GM19372 (cell line): Measurements from ENCODE around the gene CRYGS.
"Not testable (repeated sequence)": the region's sequence is repeated elsewhere in the genome, so short reads cannot be mapped to it uniquely, and the experiment has no call there.

ENCODE experiments used
- ATAC-seq: cut with Tn5 transposase; IDR thresholded peaks from one replicate; pipeline ENCODE4 v1.9.1; 2021; ENCODE audit warnings: mild to moderate bottlenecking, low read depth, moderate library complexity; ENCODE audit not compliant: unreplicated experiment

Gene CRYGS

GRCh38 chr3:186544281-186544680 lies at the start of gene CRYGS:
Gene CRYGS, minus strand, starts transcription at chr3:186544380. Its CDS starts 54 bp downstream, at chr3:186544326.
- no peak for ATAC-seq

GRCh38 chr3:186593862-186594261 lies 49.7 kb upstream of the CRYGS start:
- ATAC-seq: no peak

- ATAC-seq: no peak
Measured at GRCh38 chr3:186592682-186593081, 48.5 kb upstream of the CRYGS start.

- ATAC-seq: no peak
Measured at GRCh38 chr3:186590580-186591295, 46.6 kb upstream of the CRYGS start.

- no peak for ATAC-seq
Measured at GRCh38 chr3:186589856-186590579, 45.8 kb upstream of the CRYGS start.

GRCh38 chr3:186589121-186589520 lies 44.9 kb upstream of the CRYGS start:
- no peak for ATAC-seq

- no peak for ATAC-seq
Measured at GRCh38 chr3:186588632-186589031, 44.5 kb upstream of the CRYGS start.

- ATAC-seq: no peak
Measured at GRCh38 chr3:186587183-186587582, 43.0 kb upstream of the CRYGS start.

GRCh38 chr3:186586245-186586644 lies 42.1 kb upstream of the CRYGS start:
- not testable (repeated sequence) for ATAC-seq

GRCh38 chr3:186583831-186584230 lies 39.7 kb upstream of the CRYGS start:
- no peak for ATAC-seq

GRCh38 chr3:186582541-186582940 lies 38.4 kb upstream of the CRYGS start:
- ATAC-seq: no peak

- ATAC-seq: no peak
Measured at GRCh38 chr3:186580785-186581184, 36.6 kb upstream of the CRYGS start.

GRCh38 chr3:186577521-186577920 lies 33.3 kb upstream of the CRYGS start:
- ATAC-seq: no peak

GRCh38 chr3:186571644-186572013 lies 27.4 kb upstream of the CRYGS start:
- ATAC-seq: no peak

GRCh38 chr3:186570941-186571643 lies 26.9 kb upstream of the CRYGS start:
- no peak for ATAC-seq

GRCh38 chr3:186570096-186570940 lies 26.1 kb upstream of the CRYGS start, which contains the start of gene DNAJB11:
Gene DNAJB11, plus strand, starts transcription at chr3:186570720. Its CDS starts 178 bp downstream, at chr3:186570898.
- peak; percentile 83 for ATAC-seq

GRCh38 chr3:186569779-186570095 lies 25.6 kb upstream of the CRYGS start:
- ATAC-seq: no peak

- ATAC-seq: not testable (repeated sequence)
Measured at GRCh38 chr3:186569361-186569760, 25.2 kb upstream of the CRYGS start.

- ATAC-seq: peak; percentile 40
Measured at GRCh38 chr3:186567072-186567921, 23.1 kb upstream of the CRYGS start, which contains the start of gene TBCCD1. Gene TBCCD1, minus strand, starts transcription at chr3:186567339. Its CDS starts 3,010 bp downstream, at chr3:186564329.

- ATAC-seq: no peak
Measured at GRCh38 chr3:186566772-186567071, 22.5 kb upstream of the CRYGS start.
